Measurements from ENCODE around the gene SLC35A1.

The SLC35A1 gene

GRCh38 chr6:87534377-87535047 lies 61.7 kb downstream of the SLC35A1 start:
- DNase-seq, result no peak

- no peak for DNase-seq
These were observed 65.9 kb downstream of the SLC35A1 start for GRCh38 chr6:87538510-87539260.

- no peak for DNase-seq
These were observed 66.8 kb downstream of the SLC35A1 start for GRCh38 chr6:87539554-87539953.

- no peak for DNase-seq
These were observed 67.8 kb downstream of the SLC35A1 start for GRCh38 chr6:87540539-87540938.

- no peak for DNase-seq
These were observed 68.3 kb downstream of the SLC35A1 start for GRCh38 chr6:87541041-87541440.

- no peak for DNase-seq
These were observed 69.0 kb downstream of the SLC35A1 start for GRCh38 chr6:87541744-87542143.

DNA sequence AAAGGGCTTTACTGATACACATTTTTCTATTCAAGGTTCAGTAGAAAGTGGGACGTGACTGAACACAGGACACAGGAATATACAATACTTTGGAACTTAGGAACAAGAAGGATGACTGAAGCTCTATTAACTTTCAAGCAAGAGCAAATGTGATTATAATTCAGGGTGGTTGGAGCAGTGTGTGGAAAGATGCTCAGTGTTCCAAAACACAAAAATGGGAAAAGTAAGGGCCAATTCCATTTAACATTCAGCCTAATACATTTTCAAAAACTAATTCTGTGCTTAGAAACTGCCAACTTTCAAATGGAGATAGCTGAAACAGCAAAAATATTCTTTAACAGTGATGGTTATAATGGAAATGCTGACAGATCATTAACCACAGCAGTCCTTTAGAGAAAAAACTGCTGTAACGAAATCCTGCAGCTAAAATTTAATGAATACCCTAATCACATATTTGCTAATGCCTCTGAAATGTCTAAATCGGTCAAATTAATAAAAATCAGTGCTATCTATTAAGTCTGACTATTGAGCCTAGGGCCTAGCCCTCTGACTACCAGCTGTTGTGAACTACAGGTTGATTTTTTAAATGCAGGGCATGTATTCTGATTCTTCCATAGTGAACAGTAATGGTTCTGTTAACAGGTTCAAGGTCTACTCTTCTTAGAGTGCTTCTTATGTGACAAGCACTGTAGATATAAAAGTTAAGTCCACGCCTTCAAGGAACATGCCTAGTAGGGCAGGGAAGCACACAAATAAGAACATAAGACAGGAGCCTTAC lies 71.1 kb downstream of the SLC35A1 start:
- DNase-seq, result no peak

- no peak for DNase-seq
These were observed 71.6 kb downstream of the SLC35A1 start for GRCh38 chr6:87544474-87544735.

- DNase-seq, result no peak
These were observed 79.0 kb downstream of the SLC35A1 start for GRCh38 chr6:87551799-87552198.

DNA sequence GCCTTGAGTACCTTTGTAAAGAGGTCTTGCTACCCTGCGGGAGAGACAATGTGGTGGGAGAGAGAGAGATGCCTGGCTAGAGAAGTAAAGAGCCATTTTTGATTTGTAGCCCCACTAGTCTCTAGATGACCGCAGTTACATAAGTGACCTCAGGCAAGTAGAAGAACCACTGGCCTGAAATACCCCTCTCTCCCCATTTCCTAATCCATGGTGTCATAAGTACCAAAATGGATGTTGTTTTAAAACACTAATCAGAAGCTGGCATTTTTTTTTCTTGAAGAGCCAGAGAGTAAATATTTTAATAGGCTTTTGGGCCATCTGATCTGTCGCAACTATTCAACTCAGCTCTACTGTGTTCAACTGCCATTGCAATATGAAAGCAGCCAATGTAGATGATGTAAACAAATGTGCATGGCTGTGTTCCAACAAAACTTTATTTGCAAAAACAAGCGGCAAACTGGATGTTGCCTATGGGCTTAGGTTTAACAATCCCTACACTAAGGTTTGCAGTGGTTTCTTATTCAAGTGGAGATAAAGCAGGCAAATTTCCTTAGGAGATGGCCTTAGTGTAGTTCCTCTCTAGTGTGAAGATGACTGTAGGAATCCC lies 80.5 kb downstream of the SLC35A1 start:
- DNase-seq, result no peak

- no peak for DNase-seq
These were observed 82.7 kb downstream of the SLC35A1 start for GRCh38 chr6:87555506-87555905.

- no peak for DNase-seq
These were observed 85.7 kb downstream of the SLC35A1 start for GRCh38 chr6:87558446-87558845.

- DNase-seq, result no peak
These were observed 88.2 kb downstream of the SLC35A1 start for GRCh38 chr6:87561017-87561416.
